GM18907 (cell line): ENCODE measurements around the gene METTL4.
"Not testable (repeated sequence)": the region's sequence is repeated elsewhere in the genome, so short reads cannot be mapped to it uniquely, and the experiment has no call there.

Experiments
- ATAC-seq: cut with Tn5 transposase; IDR thresholded peaks from one replicate; pipeline ENCODE4 v1.9.1; 2021; ENCODE audit warnings: mild to moderate bottlenecking, moderate library complexity; ENCODE audit not compliant: unreplicated experiment

Gene METTL4

DNA sequence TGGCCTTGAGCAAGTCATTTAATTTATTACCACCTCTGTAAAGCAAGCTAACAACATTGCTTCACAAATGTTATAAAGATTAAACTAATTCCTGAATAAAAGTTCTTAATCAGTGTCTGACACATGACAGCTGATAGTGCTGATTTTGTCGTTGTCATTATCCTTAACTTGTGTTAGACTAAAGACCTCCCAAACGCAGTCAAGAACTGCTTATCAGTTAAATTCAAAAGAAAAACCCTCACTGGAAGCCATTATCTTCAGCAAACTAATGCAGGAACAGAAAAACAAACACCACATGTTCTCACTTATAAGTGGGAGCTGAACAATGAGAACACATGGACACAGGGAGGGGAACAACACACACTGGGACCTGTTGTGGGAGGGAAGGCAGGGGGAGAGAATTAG is 46.5 kb downstream of the METTL4 start:
- not testable (repeated sequence) for ATAC-seq

GRCh38 chr18:2522112-2522511 is 49.2 kb downstream of the METTL4 start:
- peak; percentile 62 for ATAC-seq

- no peak for ATAC-seq
Measured at GRCh38 chr18:2518473-2518872, 52.8 kb downstream of the METTL4 start.

DNA sequence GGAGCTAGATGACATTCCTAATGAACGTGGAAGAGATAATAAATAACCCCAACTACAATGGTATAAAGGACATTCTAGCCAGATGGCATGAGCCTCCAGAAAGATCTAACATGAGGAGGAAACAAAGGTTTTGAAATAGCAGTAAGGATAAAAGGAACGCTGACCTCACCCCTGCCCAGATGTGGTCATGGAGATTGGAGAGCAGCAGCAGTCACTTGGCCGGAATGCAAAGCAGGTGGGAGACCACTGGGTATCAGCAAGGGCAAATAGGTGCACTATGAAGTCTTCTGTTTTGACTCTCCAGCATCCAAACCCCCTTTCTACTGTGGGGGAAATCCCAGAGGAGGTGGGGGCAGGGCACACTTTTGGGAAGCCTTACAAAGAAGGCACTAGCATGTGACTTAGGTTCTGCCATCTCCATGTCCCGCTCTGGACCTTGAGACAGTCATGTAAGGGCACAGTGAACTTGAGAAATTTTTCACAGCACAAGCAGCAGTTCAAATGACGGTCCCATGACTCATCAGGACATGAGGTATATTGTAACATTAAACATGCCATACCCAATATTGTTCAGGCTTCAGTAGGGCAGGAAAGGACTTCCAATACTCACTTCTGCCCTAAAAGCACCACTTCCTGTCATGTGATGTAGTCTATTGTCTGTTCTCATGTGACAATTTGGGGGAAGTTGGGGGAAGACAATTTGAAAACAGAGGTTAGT is 55.2 kb downstream of the METTL4 start:
- no peak for ATAC-seq

- no peak for ATAC-seq
Measured at GRCh38 chr18:2515171-2515787, 56.0 kb downstream of the METTL4 start.

DNA sequence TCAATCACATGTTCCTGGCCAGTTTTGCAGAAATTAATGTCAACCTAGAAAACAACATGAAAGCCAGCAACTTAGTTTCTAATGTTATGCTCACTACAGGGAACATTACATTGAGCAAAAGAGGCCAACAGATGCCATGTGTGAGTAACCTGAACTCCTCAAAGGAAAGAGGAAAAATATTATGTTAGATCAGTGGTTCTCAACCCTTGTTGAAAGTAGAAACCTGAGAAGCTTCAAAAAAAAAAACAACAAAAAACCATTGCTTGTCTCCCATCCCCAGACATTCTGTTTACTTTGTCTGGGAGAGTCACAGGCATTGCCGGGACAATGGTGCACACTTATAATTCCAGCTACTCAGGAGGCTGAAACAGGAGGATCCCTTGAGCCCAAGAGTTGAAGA is 57.7 kb downstream of the METTL4 start:
- ATAC-seq = no peak

DNA sequence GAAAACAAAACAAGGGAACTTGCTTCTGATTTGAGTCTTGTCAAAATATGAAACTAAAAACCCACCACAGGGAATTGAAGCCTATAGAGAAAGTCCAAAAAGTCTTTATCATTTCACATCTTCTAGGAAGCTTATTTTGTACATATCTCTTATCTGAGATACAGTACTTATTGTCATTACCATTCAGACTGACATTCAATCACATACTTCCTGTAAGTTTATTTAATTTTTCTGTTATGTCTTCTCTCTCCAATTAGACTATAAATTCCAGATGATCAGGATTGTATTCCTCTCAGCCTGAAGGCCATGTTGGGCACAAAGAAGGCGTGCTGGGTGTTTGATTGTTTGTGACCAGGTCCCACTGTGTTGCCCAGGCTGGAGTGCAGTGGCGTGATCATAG is 59.2 kb downstream of the METTL4 start:
- no peak for ATAC-seq

GRCh38 chr18:2511451-2511850 is 59.9 kb downstream of the METTL4 start:
- no peak for ATAC-seq

- ATAC-seq = no peak
Measured at GRCh38 chr18:2510416-2510815, 60.9 kb downstream of the METTL4 start.

DNA sequence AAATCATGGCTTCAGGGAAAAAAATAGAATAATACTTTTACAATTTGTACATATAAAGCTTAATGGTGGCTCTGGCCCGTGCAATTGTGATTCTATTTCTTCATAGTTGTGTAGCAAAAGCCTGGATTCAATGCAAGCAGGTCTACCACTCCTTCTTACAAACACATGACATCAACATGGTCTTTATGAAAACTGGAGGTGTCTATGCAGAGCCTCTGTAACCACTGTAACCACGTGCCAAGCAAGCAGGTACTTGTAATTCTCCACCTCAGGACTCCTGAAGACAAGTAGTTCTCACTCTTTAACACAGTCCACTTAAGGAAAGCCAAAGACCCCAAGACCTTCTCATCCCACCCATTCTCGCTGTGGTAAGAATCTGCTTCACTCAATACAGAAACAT is 62.6 kb downstream of the METTL4 start:
- no peak for ATAC-seq

GRCh38 chr18:2508155-2508554 is 63.1 kb downstream of the METTL4 start:
- no peak for ATAC-seq

DNA sequence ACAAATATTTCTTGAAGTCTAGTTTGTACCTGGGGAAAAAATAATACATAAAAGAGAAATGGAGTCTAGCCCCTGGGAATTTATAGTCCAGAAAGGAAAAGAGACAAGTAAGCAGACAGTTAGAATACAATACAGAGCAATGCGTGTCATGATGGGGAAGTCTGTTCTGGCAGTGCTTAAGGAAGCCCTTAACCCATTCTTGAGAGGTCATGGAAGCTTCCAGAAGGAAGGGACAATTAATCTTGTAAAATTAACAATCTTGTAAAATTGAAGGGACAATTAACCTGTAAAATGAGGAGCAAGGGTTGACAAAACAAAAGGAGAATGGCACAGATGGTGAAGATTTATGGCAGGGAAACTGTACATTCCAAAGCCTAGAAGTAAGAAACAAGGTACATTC is 66.7 kb downstream of the METTL4 start:
- ATAC-seq = no peak

DNA sequence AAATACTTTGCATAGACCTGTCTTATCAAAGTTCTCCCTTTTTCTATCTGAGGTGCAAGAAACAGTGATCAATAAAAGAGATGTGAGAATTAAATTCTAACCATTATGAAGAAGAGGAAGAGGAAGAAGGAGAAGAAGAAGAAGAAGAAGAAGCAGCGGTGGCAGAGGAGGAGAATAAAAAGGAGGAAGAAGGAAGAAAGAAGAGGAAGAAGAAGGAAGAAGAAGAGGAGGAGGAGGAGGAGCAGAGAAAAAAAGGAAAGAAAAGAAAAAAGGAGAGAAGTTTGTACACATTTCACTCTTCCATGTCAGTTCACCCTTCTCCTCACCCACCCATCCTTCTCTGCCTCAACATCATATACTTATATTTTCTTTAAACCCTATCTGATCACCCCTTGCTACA is 68.4 kb downstream of the METTL4 start:
- ATAC-seq = no peak

GRCh38 chr18:2502394-2502793 is 68.9 kb downstream of the METTL4 start:
- ATAC-seq = no peak

DNA sequence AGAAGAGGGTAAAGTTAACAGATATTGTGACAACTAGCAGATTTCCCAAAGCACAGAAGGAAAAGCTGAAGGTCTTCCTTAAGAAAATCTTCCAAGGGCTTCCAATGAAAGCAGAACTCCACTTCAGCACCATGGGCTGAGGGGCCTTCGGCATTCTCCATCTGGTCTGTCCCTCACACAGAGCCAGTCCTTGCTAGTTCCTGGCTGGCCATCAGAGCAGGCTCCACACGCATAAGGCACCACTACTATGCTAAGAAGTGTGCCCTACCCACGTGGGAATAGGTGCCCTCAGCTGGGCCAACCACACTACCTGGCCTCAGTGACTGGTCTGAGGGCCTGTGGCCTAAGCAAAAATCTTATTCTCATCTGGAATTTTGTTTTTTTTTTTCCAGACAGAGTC is 73.5 kb downstream of the METTL4 start:
- no peak for ATAC-seq

GRCh38 chr18:2495381-2495780 is 75.9 kb downstream of the METTL4 start:
- no peak for ATAC-seq

GRCh38 chr18:2494921-2495320 is 76.4 kb downstream of the METTL4 start:
- ATAC-seq = no peak
